GM23338 (cell line): ENCODE results near the gene DOCK10. TPM values are rescaled to one million over a fixed set of nuclear protein-coding genes. Genes with fewer than 3 reads are reported as not detected.

Source experiments
- ATAC-seq: fragments of 200-7000 bp; cut with Tn5 transposase; 3 replicates; pipeline ENCODE4 v1.9.1; 2020
- DNase-seq: peaks from one replicate; pipeline ENCODE4 v3.0.0-alpha.2; 2015; ENCODE audit warnings: low spot score
- H2AFZ ChIP-seq: fragments of 200-600 bp; sonication (generic); 2 replicates; pipeline ENCODE4 v1.8.0; 2016; ENCODE audit warnings: antibody characterized with exemption, mild to moderate bottlenecking, moderate library complexity
- H3F3A ChIP-seq: fragments of 200-600 bp; sonication (generic); replicated peaks from 2 replicates; pipeline ENCODE4 v1.8.0; 2017; ENCODE audit warnings: antibody characterized with exemption, mixed run types, low read depth
- H3K27ac ChIP-seq: fragments of 200-600 bp; sonication (generic); 2 replicates; pipeline ENCODE4 v1.6.1; 2016; ENCODE audit warnings: low read depth
- H3K27me3 ChIP-seq: fragments of 200-600 bp; sonication (generic); 2 replicates; pipeline ENCODE4 v1.8.0; 2016; ENCODE audit warnings: mild to moderate bottlenecking, mixed run types, moderate library complexity; ENCODE audit not compliant: insufficient read depth
- H3K36me3 ChIP-seq: fragments of 200-600 bp; sonication (generic); 2 replicates; pipeline ENCODE4 v1.8.0; 2016; ENCODE audit warnings: mild to moderate bottlenecking; ENCODE audit not compliant: insufficient read depth
- H3K4me1 ChIP-seq: fragments of 200-600 bp; sonication (generic); 2 replicates; pipeline ENCODE4 v1.8.0; 2016; ENCODE audit warnings: mild to moderate bottlenecking, moderate library complexity; ENCODE audit not compliant: insufficient read depth
- H3K4me2 ChIP-seq: fragments of 200-600 bp; sonication (generic); 2 replicates; pipeline ENCODE4 v1.7.1; 2017; ENCODE audit warnings: mixed run types
- H3K4me3 ChIP-seq: fragments of 200-600 bp; sonication (generic); 2 replicates; pipeline ENCODE4 v1.6.1; 2016; ENCODE audit warnings: mixed run types
- H3K79me2 ChIP-seq: fragments of 200-600 bp; sonication (generic); replicated peaks from 2 replicates; pipeline ENCODE4 v1.8.0; 2017; ENCODE audit warnings: mild to moderate bottlenecking; ENCODE audit not compliant: insufficient read depth
- H3K9me2 ChIP-seq: fragments of 200-600 bp; sonication (generic); 2 replicates; pipeline ENCODE4 v1.8.0; 2017; ENCODE audit not compliant: insufficient read depth
- H4K20me1 ChIP-seq: fragments of 200-600 bp; sonication (generic); replicated peaks from 2 replicates; pipeline ENCODE4 v1.8.0; 2017; ENCODE audit warnings: mild to moderate bottlenecking; ENCODE audit not compliant: insufficient read depth
- H3K27ac Mint-ChIP-seq: 2 replicates; pipeline ENCODE4 v1.8.0; 2020; ENCODE audit warnings: inconsistent platforms, mild to moderate bottlenecking, moderate library complexity, mixed read lengths
- H3K27me3 Mint-ChIP-seq: 3 replicates; pipeline ENCODE4 v1.8.0; 2022; ENCODE audit warnings: low read depth, mild to moderate bottlenecking, moderate library complexity, mixed read lengths, inconsistent platforms; ENCODE audit not compliant: insufficient read depth, poor library complexity
- H3K36me3 Mint-ChIP-seq: 3 replicates; pipeline ENCODE4 v1.8.0; 2021; ENCODE audit warnings: low read depth, mild to moderate bottlenecking, inconsistent platforms, moderate library complexity, mixed read lengths
- H3K4me1 Mint-ChIP-seq: 3 replicates; pipeline ENCODE4 v1.8.0; 2020; ENCODE audit warnings: mild to moderate bottlenecking, inconsistent platforms, mixed read lengths
- H3K4me3 Mint-ChIP-seq: 3 replicates; pipeline ENCODE4 v1.8.0; 2021; ENCODE audit warnings: moderate library complexity, mild to moderate bottlenecking, inconsistent platforms, mixed read lengths
- H3K9me3 Mint-ChIP-seq: 3 replicates; pipeline ENCODE4 v1.8.0; 2020; ENCODE audit warnings: moderate library complexity, mild to moderate bottlenecking, inconsistent platforms, mixed read lengths
- CREB1 ChIP-seq: fragments of 250-450 bp; sonication (Bioruptor Pico); IDR thresholded peaks from 2 replicates; pipeline ENCODE4 v1.5.0; 2020; ENCODE audit warnings: low read depth, mild to moderate bottlenecking, moderate library complexity
- ETS1 ChIP-seq: IDR thresholded peaks from 2 replicates; pipeline ENCODE4 v1.6.1; 2016; ENCODE audit warnings: antibody characterized with exemption
- EZH2 ChIP-seq: fragments of 200-600 bp; sonication (generic); IDR thresholded peaks from one replicate; pipeline ENCODE4 v1.8.0; 2017; ENCODE audit warnings: antibody characterized with exemption, mild to moderate bottlenecking, low read depth; ENCODE audit not compliant: unreplicated experiment
- EZH2phosphoT487 ChIP-seq: fragments of 200-600 bp; sonication (generic); IDR thresholded peaks from one replicate; pipeline ENCODE4 v1.8.1; 2018; ENCODE audit warnings: antibody characterized with exemption; ENCODE audit not compliant: unreplicated experiment
- JUNB ChIP-seq: IDR thresholded peaks from one replicate; pipeline ENCODE4 v1.6.1; 2016; ENCODE audit warnings: antibody characterized with exemption; ENCODE audit not compliant: unreplicated experiment
- NANOG ChIP-seq: IDR thresholded peaks from 2 replicates; pipeline ENCODE4 v1.6.1; 2016; ENCODE audit warnings: antibody characterized with exemption, borderline replicate concordance
- REST ChIP-seq: IDR thresholded peaks from one replicate; pipeline ENCODE4 v1.6.1; 2018; ENCODE audit warnings: antibody characterized with exemption; ENCODE audit not compliant: unreplicated experiment
- STAT1 ChIP-seq: IDR thresholded peaks from one replicate; pipeline ENCODE4 v1.6.1; 2016; ENCODE audit warnings: antibody characterized with exemption; ENCODE audit not compliant: unreplicated experiment
- ZNF331 ChIP-seq: fragments of 250-450 bp; sonication (Bioruptor Pico); IDR thresholded peaks from 2 replicates; pipeline ENCODE4 v1.5.0; 2020; ENCODE audit warnings: low read depth, mild to moderate bottlenecking, moderate library complexity
- ZNF462 ChIP-seq: fragments of 250-450 bp; sonication (Bioruptor Pico); IDR thresholded peaks from 2 replicates; pipeline ENCODE4 v1.5.0; 2020; ENCODE audit warnings: mild to moderate bottlenecking, moderate library complexity
- polyA plus RNA-seq: library from polyadenylated mRNA; unstranded; fragments of >200 nt; fragmentation: Nextera tagmentation; extraction: Ambion mirVana; gene quantifications from 2 replicates; pipeline ENCODE4 v1.2.1, GENCODE V29; 2016
- total RNA-seq: library from RNA; depleted of rRNA; stranded (reverse); fragments of >200 nt; shearing (Covaris generic); gene quantifications from 2 replicates; pipeline ENCODE4 v1.2.3, GENCODE V29; 2014

The DOCK10 gene
- total and polyA plus RNA-seq, 2 experiments from 2014 or later = 1.0 to 1.7 TPM

GRCh38 chr2:224925061-224925809, 117.0 kb downstream of the DOCK10 start:
- no peak overlapping the region for H3K27ac ChIP-seq
- no peak overlapping the region for H3K4me3 ChIP-seq
- H3K4me3 Mint-ChIP-seq = no peak overlapping the region
- no peaks in the 10 kb centered on the region for H3K4me1 Mint-ChIP-seq
- H4K20me1 ChIP-seq = no peaks in the 10 kb centered on the region
- H2AFZ ChIP-seq = no peak overlapping the region
- no peaks in the 10 kb centered on the region for H3K79me2 ChIP-seq
- no peaks in the 10 kb centered on the region for H3K9me2 ChIP-seq
- DNase-seq (no peak), ATAC-seq (no peak)
- no peaks in the 10 kb centered on the region for H3K9me3 Mint-ChIP-seq
- H3K27me3 Mint-ChIP-seq = no peaks in the 10 kb centered on the region
- no peaks in the 10 kb centered on the region for H3K36me3 ChIP-seq
- no peak overlapping the region for H3K4me2 ChIP-seq
- no peak overlapping the region for H3K27ac Mint-ChIP-seq
- H3K27me3 ChIP-seq = no peaks in the 10 kb centered on the region
- H3K4me1 ChIP-seq = no peaks in the 10 kb centered on the region
- H3F3A ChIP-seq = no peaks in the 10 kb centered on the region
- no peak for TF ChIP-seq CREB1
- no peaks in the 10 kb centered on the region for H3K36me3 Mint-ChIP-seq

GRCh38 chr2:224924631-224925030, 117.6 kb downstream of the DOCK10 start:
- H3K27me3 Mint-ChIP-seq = no peaks in the 10 kb centered on the region
- no peaks in the 10 kb centered on the region for H3K4me1 ChIP-seq
- TF ChIP-seq NANOG = no peak
- TF ChIP-seq JUNB = no peak
- no peak for TF ChIP-seq STAT1
- no peak for TF ChIP-seq EZH2
- no peak for TF ChIP-seq ZNF331 (CRISPR knock-in tag)
- no peak for TF ChIP-seq REST
- TF ChIP-seq ZNF462 (CRISPR knock-in tag) = no peak
- TF ChIP-seq ETS1 = no peak
- no peak for TF ChIP-seq EZH2phosphoT487

More at GRCh38 chr2:224924631-224925030, 117.6 kb downstream of the DOCK10 start:
- Histone ChIP-seq H3K79me2 (no peaks in the 10 kb centered on the region), H2AFZ (no peak overlapping the region), H3K27me3 (no peaks in the 10 kb centered on the region), H4K20me1 (no peaks in the 10 kb centered on the region), H3F3A (no peaks in the 10 kb centered on the region), H3K27ac (no peak overlapping the region), H3K4me2 (no peak overlapping the region), H3K4me3 (no peak overlapping the region), H3K9me2 (no peaks in the 10 kb centered on the region), H3K36me3 (no peaks in the 10 kb centered on the region)
- no peak overlapping the region for H3K27ac Mint-ChIP-seq
- H3K4me1 Mint-ChIP-seq = no peaks in the 10 kb centered on the region
- H3K9me3 Mint-ChIP-seq = no peaks in the 10 kb centered on the region
- no peak for DNase-seq
- no peak overlapping the region for H3K4me3 Mint-ChIP-seq
- H3K36me3 Mint-ChIP-seq = no peaks in the 10 kb centered on the region
- ATAC-seq = no peak
